D721Med (cell line): ENCODE measurements around the gene TMEM178A.
A peak's percentile ranks its signal among the peaks of the same experiment; 100 is the strongest.

Source experiments
- DNase-seq: peaks from one replicate; pipeline ENCODE4 v3.0.0; 2011; ENCODE audit warnings: low spot score; ENCODE audit not compliant: insufficient read length
- FAIRE-seq: peaks from 2 replicates; lab custom pipeline; 2011; peaks lifted over from hg19 to GRCh38; lab: Jason Lieb, UNC
- TF ChIP-seq, protein P1 (sequence below): IDR thresholded peaks from 2 replicates; pipeline ENCODE4 v1.5.1; 2012; ENCODE audit warnings: mild to moderate bottlenecking, control low read depth; ENCODE audit not compliant: insufficient read depth; ENCODE audit errors: missing control alignments

The TMEM178A gene

GRCh38 chr2:39733070-39733674, 67.5 kb downstream of the TMEM178A start:
- DNase-seq (no peak), FAIRE-seq (no peak)
- TF ChIP-seq, protein P1, sequence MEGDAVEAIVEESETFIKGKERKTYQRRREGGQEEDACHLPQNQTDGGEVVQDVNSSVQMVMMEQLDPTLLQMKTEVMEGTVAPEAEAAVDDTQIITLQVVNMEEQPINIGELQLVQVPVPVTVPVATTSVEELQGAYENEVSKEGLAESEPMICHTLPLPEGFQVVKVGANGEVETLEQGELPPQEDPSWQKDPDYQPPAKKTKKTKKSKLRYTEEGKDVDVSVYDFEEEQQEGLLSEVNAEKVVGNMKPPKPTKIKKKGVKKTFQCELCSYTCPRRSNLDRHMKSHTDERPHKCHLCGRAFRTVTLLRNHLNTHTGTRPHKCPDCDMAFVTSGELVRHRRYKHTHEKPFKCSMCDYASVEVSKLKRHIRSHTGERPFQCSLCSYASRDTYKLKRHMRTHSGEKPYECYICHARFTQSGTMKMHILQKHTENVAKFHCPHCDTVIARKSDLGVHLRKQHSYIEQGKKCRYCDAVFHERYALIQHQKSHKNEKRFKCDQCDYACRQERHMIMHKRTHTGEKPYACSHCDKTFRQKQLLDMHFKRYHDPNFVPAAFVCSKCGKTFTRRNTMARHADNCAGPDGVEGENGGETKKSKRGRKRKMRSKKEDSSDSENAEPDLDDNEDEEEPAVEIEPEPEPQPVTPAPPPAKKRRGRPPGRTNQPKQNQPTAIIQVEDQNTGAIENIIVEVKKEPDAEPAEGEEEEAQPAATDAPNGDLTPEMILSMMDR, result no peak

- FAIRE-seq (no peak), DNase-seq (no peak)
- TF ChIP-seq, protein P1, result no peak
These were observed 68.7 kb downstream of the TMEM178A start for GRCh38 chr2:39734445-39734844.

DNA sequence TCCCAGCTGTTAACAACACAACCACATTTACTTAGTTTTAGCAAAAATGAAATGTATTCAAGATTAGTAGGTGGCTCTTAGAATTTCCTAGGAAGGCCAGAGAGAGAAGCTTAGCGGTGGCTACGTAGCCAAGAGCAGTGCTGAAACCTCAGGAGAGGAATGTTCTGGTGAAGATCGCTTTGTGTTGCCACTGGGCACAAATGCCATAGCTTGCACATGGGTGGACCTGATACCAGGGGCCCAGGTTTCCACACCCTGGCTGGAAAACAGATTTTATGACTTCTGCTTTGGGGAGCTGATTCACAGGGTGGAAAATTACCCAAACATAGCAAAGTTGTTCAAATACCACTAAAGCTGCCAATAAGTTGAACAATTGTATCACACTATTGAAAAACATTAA, 69.9 kb downstream of the TMEM178A start:
- FAIRE-seq, result no peak
- DNase-seq, result no peak

GRCh38 chr2:39736640-39737039, 70.9 kb downstream of the TMEM178A start:
- TF ChIP-seq, protein P1, result no peak
- no peak for DNase-seq
- FAIRE-seq, result no peak

More for the DNA sequence above, 69.9 kb downstream of the TMEM178A start:
- TF ChIP-seq, protein P1, result no peak

GRCh38 chr2:39737661-39738060, 71.9 kb downstream of the TMEM178A start:
- no peak for DNase-seq
- FAIRE-seq, result no peak
- TF ChIP-seq, protein P1, result no peak

- TF ChIP-seq, protein P1, result no peak
- DNase-seq (no peak), FAIRE-seq (peak; percentile 84)
These were observed 73.2 kb downstream of the TMEM178A start for GRCh38 chr2:39738936-39739335.

- DNase-seq (no peak), FAIRE-seq (peak; percentile 90)
- TF ChIP-seq, protein P1, result no peak
These were observed 73.7 kb downstream of the TMEM178A start for GRCh38 chr2:39739386-39739785.
